Spleen (tissue), 7 donors: ENCODE measurements around the gene PYROXD2.

Experiments
- CTCF ChIP-seq, 11 experiments: fragments of 200-600 bp in 7 of 11; fragments of 450-650 bp in 4 of 11; sonication (generic) in 4 of 11; IDR thresholded peaks in 8 of 11; conservative IDR thresholded peaks in 3 of 11; 1 replicate in 7 of 11; 2 replicates in 4 of 11; pipeline versions ENCODE4 v1.4.0 to v1.8.0; 2016 to 2021; ENCODE audit warnings: antibody characterized with exemption in 11 of 11, inconsistent platforms in 4 of 11, mild to moderate bottlenecking in 1 of 11
- POLR2A ChIP-seq, 3 donors: fragments of 450-650 bp; IDR thresholded peaks; one replicate each; pipeline ENCODE4 v1.5.1; 2017; ENCODE audit warnings: antibody characterized with exemption in 3 of 3, mild to moderate bottlenecking in 1 of 3
- POLR2AphosphoS5 ChIP-seq, 3 donors: sonication (generic); formaldehyde crosslinking; IDR thresholded peaks; one replicate each; pipeline ENCODE4 v1.5.1; 2017; ENCODE audit warnings: antibody characterized with exemption in 3 of 3
- donor health status: DM: no; HTN: no; CAD: no; lungs with moderate emphysema.
- donor health status: DM: no; HTN: no; CAD: no.
- donor health status: DM: no; HTN: no; CAD: no.

- peak; percentile 33 to 83 (median 65) for TF ChIP-seq CTCF (IDR thresholded peaks at IDR 0.05 in 8 of 11, conservative IDR thresholded peaks at IDR 0.05 in 3 of 11)
- TF ChIP-seq POLR2A (IDR thresholded peaks at IDR 0.05): no peak
- peak in 1 of 3 donors; percentile 41 for TF ChIP-seq POLR2AphosphoS5 (IDR thresholded peaks at IDR 0.05)
Measured at GRCh38 chr10:98425511-98426352, 10.8 kb upstream of the PYROXD2 start.
